AG04450 (cell line): Measurements from ENCODE around the gene LRPAP1. TPM values are rescaled to one million over a fixed set of nuclear protein-coding genes. Genes with fewer than 3 reads are reported as not detected.

Experiments
- CTCF ChIA-PET: fragments of 300-600, 350-600 bp; formaldehyde crosslinking; extraction: SDS; loops from one replicate; lab custom pipeline; 2022; ENCODE audit warnings: antibody characterized with exemption, inconsistent platforms; lab: Charles Lee
- POLR2A ChIA-PET: fragments of 350-600 bp; formaldehyde crosslinking; extraction: SDS; loops from one replicate; lab custom pipeline; 2021; ENCODE audit warnings: antibody characterized with exemption, inconsistent platforms; lab: Yijun Ruan, JAX
- DNase-seq: peaks from one replicate; pipeline ENCODE4 v3.0.0-alpha.2; 2011; ENCODE audit warnings: low read depth, low spot score
- H3K27ac ChIP-seq: one replicate; pipeline ENCODE4 v1.5.1; 2012; ENCODE audit warnings: low read depth, low read length, control low read depth
- H3K27me3 ChIP-seq: one replicate; pipeline ENCODE4 v1.6.0; 2012; ENCODE audit warnings: low read length; ENCODE audit not compliant: control insufficient read depth, insufficient read depth
- H3K4me3 ChIP-seq: 2 replicates; pipeline ENCODE4 v1.5.1; 2011; ENCODE audit warnings: mild to moderate bottlenecking, low read depth, low read length, control low read depth
- H3K9me3 ChIP-seq: 2 replicates; pipeline ENCODE4 v1.5.1; 2012; ENCODE audit warnings: low read length; ENCODE audit not compliant: control insufficient read depth, insufficient read depth
- polyA plus RNA-seq: library from polyadenylated mRNA; depleted of rRNA; stranded (reverse); fragments of >200 nt; gene quantifications from 2 replicates; pipeline ENCODE4 v1.2.3, GENCODE V29; 2011
- TF ChIP-seq, protein P1 (sequence below): IDR thresholded peaks from 2 replicates; pipeline ENCODE4 v1.5.1; 2011; ENCODE audit warnings: low read depth, low read length, control low read depth, inconsistent platforms

Gene LRPAP1
- polyA plus RNA-seq, 1 experiment, result 150 TPM

DNA sequence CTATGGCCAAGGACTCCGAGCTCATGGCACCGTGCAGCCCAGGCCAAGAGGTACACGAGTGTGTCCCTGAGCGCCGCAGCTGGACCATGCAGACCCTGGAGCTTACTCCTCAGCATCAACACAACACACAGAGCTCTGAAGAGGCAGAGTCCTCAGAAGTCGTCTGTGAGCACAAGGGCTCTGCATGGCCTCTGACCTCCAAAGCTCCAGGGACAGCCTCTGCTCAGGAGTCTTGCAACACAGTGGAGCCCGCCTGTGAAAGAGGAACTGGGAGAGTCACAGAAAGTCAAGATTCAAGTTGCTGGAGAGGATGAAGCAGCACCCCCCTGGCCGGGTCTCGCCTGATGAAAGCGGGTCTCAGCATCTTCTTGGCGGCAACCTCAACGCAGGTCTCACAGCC, 2.9 kb downstream of the LRPAP1 start:
- TF ChIP-seq, protein P1, sequence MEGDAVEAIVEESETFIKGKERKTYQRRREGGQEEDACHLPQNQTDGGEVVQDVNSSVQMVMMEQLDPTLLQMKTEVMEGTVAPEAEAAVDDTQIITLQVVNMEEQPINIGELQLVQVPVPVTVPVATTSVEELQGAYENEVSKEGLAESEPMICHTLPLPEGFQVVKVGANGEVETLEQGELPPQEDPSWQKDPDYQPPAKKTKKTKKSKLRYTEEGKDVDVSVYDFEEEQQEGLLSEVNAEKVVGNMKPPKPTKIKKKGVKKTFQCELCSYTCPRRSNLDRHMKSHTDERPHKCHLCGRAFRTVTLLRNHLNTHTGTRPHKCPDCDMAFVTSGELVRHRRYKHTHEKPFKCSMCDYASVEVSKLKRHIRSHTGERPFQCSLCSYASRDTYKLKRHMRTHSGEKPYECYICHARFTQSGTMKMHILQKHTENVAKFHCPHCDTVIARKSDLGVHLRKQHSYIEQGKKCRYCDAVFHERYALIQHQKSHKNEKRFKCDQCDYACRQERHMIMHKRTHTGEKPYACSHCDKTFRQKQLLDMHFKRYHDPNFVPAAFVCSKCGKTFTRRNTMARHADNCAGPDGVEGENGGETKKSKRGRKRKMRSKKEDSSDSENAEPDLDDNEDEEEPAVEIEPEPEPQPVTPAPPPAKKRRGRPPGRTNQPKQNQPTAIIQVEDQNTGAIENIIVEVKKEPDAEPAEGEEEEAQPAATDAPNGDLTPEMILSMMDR, result no peak
- Histone ChIP-seq H3K27me3 (peaks cover 7% of the 10 kb centered on the region), H3K27ac (no peak overlapping the region), H3K4me3 (no peak overlapping the region), H3K9me3 (no peaks in the 10 kb centered on the region; the same call in 1 of the 2 replicates)
- ChIA-PET POLR2A (no interaction called here), CTCF (no interaction called here)
- DNase-seq, result no peak

- Histone ChIP-seq H3K4me3 (no peak overlapping the region), H3K27me3 (no peaks in the 10 kb centered on the region), H3K9me3 (no peaks in the 10 kb centered on the region; the same call in 1 of the 2 replicates), H3K27ac (no peak overlapping the region)
- CTCF ChIA-PET, result no interaction called here
- DNase-seq, result no peak
- POLR2A ChIA-PET, result no interaction called here
- TF ChIP-seq, protein P1, result no peak
These were observed 4.0 kb downstream of the LRPAP1 start for GRCh38 chr4:3527914-3528876.

- ChIA-PET POLR2A (no interaction called here), CTCF (interaction anchor here (0.7 kb wide), 1 partner anchor 13 kb away, joined by 3 read pairs; no protein-coding TSS in a partner anchor)
- Histone ChIP-seq H3K9me3 (no peaks in the 10 kb centered on the region; the same call in 1 of the 2 replicates), H3K27ac (no peak overlapping the region), H3K4me3 (no peak overlapping the region), H3K27me3 (no peaks in the 10 kb centered on the region)
- TF ChIP-seq, protein P1, result no peak
- DNase-seq, result no peak
These were observed 4.9 kb downstream of the LRPAP1 start for GRCh38 chr4:3527101-3527913.

- no peaks in the 10 kb centered on the region for H3K9me3 ChIP-seq
- H3K27me3 ChIP-seq, result no peaks in the 10 kb centered on the region
- CTCF ChIA-PET, result interaction anchor here (0.7 to 1.3 kb wide), 2 partner anchors 12 to 46 kb away, joined by 3 to 4 read pairs; no protein-coding TSS in a partner anchor
- H3K27ac ChIP-seq, result no peak overlapping the region
- no peak for DNase-seq
- no peak overlapping the region for H3K4me3 ChIP-seq
- TF ChIP-seq, protein P1, result no peak
- POLR2A ChIA-PET, result no interaction called here
These were observed 5.8 kb downstream of the LRPAP1 start for GRCh38 chr4:3526456-3526855.
